GM12878 (cell line): ENCODE measurements around the gene RIC1. TPM values are rescaled to one million over a fixed set of nuclear protein-coding genes. Genes with fewer than 3 reads are reported as not detected.

Experiments used
- CUX1 ChIP-seq: IDR thresholded peaks from 2 replicates; pipeline ENCODE4 v1.6.1; 2012; ENCODE audit warnings: improper control_type of control experiment, low read depth, low read length; ENCODE audit not compliant: insufficient replicate concordance
- FOS ChIP-seq: IDR thresholded peaks from 3 replicates; pipeline ENCODE4 v1.6.1; 2011; ENCODE audit warnings: borderline replicate concordance; ENCODE audit not compliant: insufficient read length; ENCODE audit errors: extremely low read depth
- IRF5 ChIP-seq: fragments of 450-650 bp; IDR thresholded peaks from 2 replicates; pipeline ENCODE4 v1.6.1; 2017; ENCODE audit warnings: borderline replicate concordance
- MTA2 ChIP-seq: fragments of 450-650 bp; IDR thresholded peaks from 2 replicates; pipeline ENCODE4 v1.6.1; 2016; ENCODE audit warnings: low read depth, mild to moderate bottlenecking, moderate library complexity
- NR2C1 ChIP-seq: fragments of 450-650 bp; IDR thresholded peaks from 2 replicates; pipeline ENCODE4 v1.6.1; 2017; ENCODE audit warnings: antibody characterized with exemption, mild to moderate bottlenecking, moderate library complexity
- REST ChIP-seq: IDR thresholded peaks from 2 replicates; pipeline ENCODE4 v1.6.1; 2012; ENCODE audit warnings: mild to moderate bottlenecking, low read depth, low read length
- SPI1 ChIP-seq: IDR thresholded peaks from 2 replicates; pipeline ENCODE4 v1.6.1; 2011; ENCODE audit warnings: low read depth, mild to moderate bottlenecking, low read length, moderate library complexity, borderline replicate concordance; ENCODE audit not compliant: insufficient read depth
- SUPT20H ChIP-seq: IDR thresholded peaks from 2 replicates; pipeline ENCODE4 v1.6.1; 2011; ENCODE audit warnings: low read depth, mild to moderate bottlenecking, low read length, moderate library complexity, borderline replicate concordance; ENCODE audit not compliant: control insufficient read depth
- TBL1XR1 ChIP-seq: IDR thresholded peaks from 2 replicates; pipeline ENCODE4 v1.6.1; 2012; ENCODE audit warnings: low read depth, low read length, improper control_type of control experiment
- polyA plus RNA-seq, 11 experiments: library from polyadenylated mRNA; depleted of rRNA in 4 of 11; unstranded in 6 of 11; stranded (reverse) in 5 of 11; fragments of >200 nt; fragmentation: Nextera tagmentation in 4 of 11; fragmentation: Illumina TruSeq in 1 of 11; extraction: Ambion mirVana in 4 of 11; extraction: Trizol in 1 of 11; gene quantifications; 1 replicate in 1 of 11; 2 replicates in 10 of 11; pipeline versions ENCODE4 v1.2.1 to v1.2.3, GENCODE V29; 2011 to 2016; ENCODE audit warnings: inconsistent platforms in 2 of 11, missing spikeins in 2 of 11, low read depth in 1 of 11
- total RNA-seq, 4 experiments: library from RNA; depleted of rRNA in 3 of 4; stranded (reverse); fragments of >200 nt in 3 of 4; fragmentation: Illumina TruSeq in 1 of 4; extraction: Trizol in 1 of 4; gene quantifications; 2 replicates each; pipeline versions ENCODE4 v1.2.1 to v1.2.3, GENCODE V29; 2013 to 2021

Gene RIC1
- total and polyA plus RNA-seq, 10 of the 15 experiments (the other 5 are each of a cell fraction or from before 2014, with no cell fraction given) = 6.2 to 59.8 (median 33.3) TPM

- no peak for TF ChIP-seq CUX1
- no peak for TF ChIP-seq SUPT20H
- TF ChIP-seq NR2C1 = no peak
- no peak for TF ChIP-seq IRF5
- no peak for TF ChIP-seq MTA2
- TF ChIP-seq FOS = no peak
- no peak for TF ChIP-seq TBL1XR1
- no peak for TF ChIP-seq SPI1
- no peak for TF ChIP-seq REST
Measured at GRCh38 chr9:5614985-5615384, 13.9 kb upstream of the RIC1 start (continued).
